BE2C (cell line): ENCODE measurements around the gene DENND6B.
"Not testable (repeated sequence)": the region's sequence is repeated elsewhere in the genome, so short reads cannot be mapped to it uniquely, and the experiment has no call there.

Source experiments
- DNase-seq: peaks from one replicate; pipeline ENCODE4 v3.0.0-alpha.2; 2020
- H3K27me3 ChIP-seq: fragments of 250-450 bp; sonication (Bioruptor Pico); 2 replicates; pipeline ENCODE4 v1.5.1; 2020; ENCODE audit warnings: mild to moderate bottlenecking
- H3K36me3 ChIP-seq: fragments of 250-450 bp; sonication (Bioruptor Pico); 2 replicates; pipeline ENCODE4 v1.5.1; 2020; ENCODE audit warnings: mild to moderate bottlenecking
- H3K4me1 ChIP-seq: fragments of 250-450 bp; sonication (Bioruptor Pico); 2 replicates; pipeline ENCODE4 v1.5.1; 2020
- H3K4me3 ChIP-seq: 2 replicates; pipeline ENCODE4 v1.5.1; 2011; ENCODE audit warnings: low read depth, low read length
- H3K9me3 ChIP-seq: fragments of 250-450 bp; sonication (Bioruptor Pico); 2 replicates; pipeline ENCODE4 v1.5.1; 2020
- TF ChIP-seq, protein P1 (sequence below): IDR thresholded peaks from 2 replicates; pipeline ENCODE4 v1.5.1; 2012; ENCODE audit warnings: mild to moderate bottlenecking, low read depth, low read length

The DENND6B gene

GRCh38 chr22:50341977-50342650, 15.3 kb upstream of the DENND6B start:
- H3K36me3 ChIP-seq = no peaks in the 10 kb centered on the region; the same call in 1 of the 2 replicates
- no peaks in the 10 kb centered on the region for H3K27me3 ChIP-seq
- no peaks in the 10 kb centered on the region for H3K4me1 ChIP-seq
- DNase-seq = peak; percentile 95
- TF ChIP-seq, protein P1, sequence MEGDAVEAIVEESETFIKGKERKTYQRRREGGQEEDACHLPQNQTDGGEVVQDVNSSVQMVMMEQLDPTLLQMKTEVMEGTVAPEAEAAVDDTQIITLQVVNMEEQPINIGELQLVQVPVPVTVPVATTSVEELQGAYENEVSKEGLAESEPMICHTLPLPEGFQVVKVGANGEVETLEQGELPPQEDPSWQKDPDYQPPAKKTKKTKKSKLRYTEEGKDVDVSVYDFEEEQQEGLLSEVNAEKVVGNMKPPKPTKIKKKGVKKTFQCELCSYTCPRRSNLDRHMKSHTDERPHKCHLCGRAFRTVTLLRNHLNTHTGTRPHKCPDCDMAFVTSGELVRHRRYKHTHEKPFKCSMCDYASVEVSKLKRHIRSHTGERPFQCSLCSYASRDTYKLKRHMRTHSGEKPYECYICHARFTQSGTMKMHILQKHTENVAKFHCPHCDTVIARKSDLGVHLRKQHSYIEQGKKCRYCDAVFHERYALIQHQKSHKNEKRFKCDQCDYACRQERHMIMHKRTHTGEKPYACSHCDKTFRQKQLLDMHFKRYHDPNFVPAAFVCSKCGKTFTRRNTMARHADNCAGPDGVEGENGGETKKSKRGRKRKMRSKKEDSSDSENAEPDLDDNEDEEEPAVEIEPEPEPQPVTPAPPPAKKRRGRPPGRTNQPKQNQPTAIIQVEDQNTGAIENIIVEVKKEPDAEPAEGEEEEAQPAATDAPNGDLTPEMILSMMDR = peak; percentile 98
- H3K4me3 ChIP-seq = peak overlapping the region; percentile 75
- no peaks in the 10 kb centered on the region; the same call in 1 of the 2 replicates for H3K9me3 ChIP-seq

GRCh38 chr22:50339945-50340879, 13.4 kb upstream of the DENND6B start:
- DNase-seq = peak; percentile 55

DNA sequence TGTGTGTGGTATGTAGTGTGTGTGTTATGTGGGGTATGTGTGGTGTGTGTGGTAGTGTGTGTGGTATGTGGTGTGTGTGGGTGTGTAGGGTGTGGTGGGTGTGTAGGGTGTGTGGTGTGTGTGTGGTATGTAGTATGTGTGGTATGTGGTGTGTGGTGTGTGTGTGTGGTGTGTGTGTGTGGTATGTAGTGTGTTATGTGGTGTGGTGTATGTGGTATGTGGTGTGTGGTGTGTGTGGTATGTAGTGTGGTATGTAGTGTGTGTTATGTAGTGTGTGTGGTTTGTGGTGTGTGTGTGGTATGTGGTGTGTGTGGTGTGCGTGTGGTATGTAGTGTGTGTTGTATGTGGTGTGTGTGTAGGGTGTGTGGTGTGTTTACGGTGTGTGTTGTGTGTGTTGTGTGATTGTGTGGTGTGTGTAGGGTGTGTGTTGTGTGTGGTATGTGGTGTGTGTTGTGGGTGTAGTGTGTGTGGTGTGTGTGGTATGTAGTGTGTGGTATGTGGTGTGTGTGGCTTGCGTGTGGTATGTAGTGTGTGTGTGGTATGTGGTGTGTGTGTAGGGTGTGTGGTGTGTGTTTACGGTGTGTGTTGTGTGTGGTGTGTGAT, 12.1 kb upstream of the DENND6B start:
- Histone ChIP-seq H3K36me3 (no peaks in the 10 kb centered on the region), H3K9me3 (no peaks in the 10 kb centered on the region; the same call in 1 of the 2 replicates), H3K4me1 (no peaks in the 10 kb centered on the region), H3K27me3 (no peaks in the 10 kb centered on the region), H3K4me3 (no peak overlapping the region)
- TF ChIP-seq, protein P1 = no peak
- no peak for DNase-seq

More at GRCh38 chr22:50339945-50340879, 13.4 kb upstream of the DENND6B start:
- TF ChIP-seq, protein P1 = no peak
- H3K4me3 ChIP-seq = no peak overlapping the region
- no peaks in the 10 kb centered on the region for H3K36me3 ChIP-seq
- H3K9me3 ChIP-seq = no peaks in the 10 kb centered on the region; the same call in 1 of the 2 replicates
- no peaks in the 10 kb centered on the region for H3K4me1 ChIP-seq
- H3K27me3 ChIP-seq = no peaks in the 10 kb centered on the region

- TF ChIP-seq, protein P1 = no peak
- H3K36me3 ChIP-seq = no peaks in the 10 kb centered on the region
- no peak overlapping the region for H3K4me3 ChIP-seq
- H3K4me1 ChIP-seq = no peaks in the 10 kb centered on the region
- no peak for DNase-seq
- no peaks in the 10 kb centered on the region; the same call in 1 of the 2 replicates for H3K9me3 ChIP-seq
- H3K27me3 ChIP-seq = no peaks in the 10 kb centered on the region
These were observed 11.3 kb upstream of the DENND6B start for GRCh38 chr22:50338042-50338573.

- TF ChIP-seq, protein P1 = no peak
- no peaks in the 10 kb centered on the region; the same call in 1 of the 2 replicates for H3K9me3 ChIP-seq
- DNase-seq = no peak
- no peak overlapping the region for H3K4me3 ChIP-seq
- no peaks in the 10 kb centered on the region for H3K4me1 ChIP-seq
- H3K36me3 ChIP-seq = no peaks in the 10 kb centered on the region
- H3K27me3 ChIP-seq = no peaks in the 10 kb centered on the region
These were observed 10.6 kb upstream of the DENND6B start for GRCh38 chr22:50337262-50338041.

DNA sequence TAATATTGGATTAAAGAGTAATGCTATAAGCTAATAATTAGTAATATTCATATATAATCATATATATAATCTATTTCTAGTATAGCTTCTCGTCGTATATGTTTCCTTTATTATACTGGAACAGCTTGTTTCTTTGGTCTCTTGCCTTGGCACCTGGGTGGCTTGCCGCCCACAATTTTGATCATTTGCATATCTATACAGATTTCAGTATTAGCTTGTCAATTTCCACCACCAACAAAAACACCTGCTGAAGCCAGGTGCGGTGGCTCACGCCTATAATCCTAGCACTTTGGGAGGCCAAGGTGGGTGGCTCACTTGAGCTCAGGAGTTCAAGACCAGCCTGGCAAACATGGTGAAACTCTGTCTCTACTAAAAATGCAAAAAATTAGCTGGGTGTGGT, 7.6 kb upstream of the DENND6B start:
- not testable (repeated sequence) for DNase-seq, H3K27me3 ChIP-seq, H3K9me3 ChIP-seq, H3K4me3 ChIP-seq, H3K36me3 ChIP-seq, H3K4me1 ChIP-seq
